ENCODE data around the gene CCHCR1.

- TF ChIP-seq CTCF (IDR thresholded peaks at IDR 0.05) = no peak
- no peak for TF ChIP-seq POLR2A (IDR thresholded peaks at IDR 0.05)
Observed at GRCh38 chr6:31180500-31180899, 22.9 kb upstream of the CCHCR1 start.

Data from Peyer's patch (tissue), 4 donors.